Smooth muscle cell of the brain vasculature (primary cell): ENCODE data around the gene DUSP18.
A peak's percentile ranks its signal among the peaks of the same experiment; 100 is the strongest.
"Not testable (repeated sequence)": the region's sequence is repeated elsewhere in the genome, so short reads cannot be mapped to it uniquely, and the experiment has no call there.

Experiments
- DNase-seq: peaks from one replicate; pipeline ENCODE4 v3.0.0-alpha.2; 2012; ENCODE audit warnings: low read depth, low spot score

DUSP18 gene

GRCh38 chr22:30640839-30641430, 26.7 kb downstream of the DUSP18 start:
- DNase-seq: no peak

- DNase-seq: no peak
Measured at GRCh38 chr22:30640361-30640760, 27.3 kb downstream of the DUSP18 start.

- no peak for DNase-seq
Measured at GRCh38 chr22:30637701-30638114, 30.0 kb downstream of the DUSP18 start.

- no peak for DNase-seq
Measured at GRCh38 chr22:30636226-30637077, 31.2 kb downstream of the DUSP18 start.

- DNase-seq: peak; percentile 49
Measured at GRCh38 chr22:30635273-30636225, 32.1 kb downstream of the DUSP18 start, which contains the start of gene SLC35E4. SLC35E4 (plus strand) TSS chr22:30635781; CDS start chr22:30636451, 670 bp downstream.

GRCh38 chr22:30634471-30635233, 33.0 kb downstream of the DUSP18 start:
- DNase-seq: peak; percentile 62

- DNase-seq: not testable (repeated sequence)
Measured at GRCh38 chr22:30631469-30631868, 36.2 kb downstream of the DUSP18 start.

DNA sequence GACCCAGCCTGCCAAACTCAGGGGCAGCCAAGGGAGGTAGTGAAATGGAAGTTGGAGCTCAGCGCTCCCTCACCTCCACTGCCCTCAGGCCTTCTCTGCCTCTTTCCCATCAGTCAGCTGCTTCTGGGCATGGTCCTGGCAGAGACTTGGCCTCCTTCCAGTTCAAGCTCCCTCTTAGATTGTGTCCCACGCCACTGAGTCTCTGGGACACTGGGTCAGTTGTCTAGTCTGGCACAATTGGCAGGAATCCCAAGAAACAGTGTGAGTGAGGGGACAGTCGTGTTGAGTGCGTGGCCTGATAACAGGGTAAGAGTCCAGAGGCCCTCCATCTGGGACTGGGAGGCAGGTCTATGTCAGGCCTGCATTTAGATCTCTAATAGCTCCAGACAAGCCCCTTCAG, 39.2 kb downstream of the DUSP18 start:
- no peak for DNase-seq

GRCh38 chr22:30627471-30627870, 40.2 kb downstream of the DUSP18 start:
- DNase-seq: no peak

DNA sequence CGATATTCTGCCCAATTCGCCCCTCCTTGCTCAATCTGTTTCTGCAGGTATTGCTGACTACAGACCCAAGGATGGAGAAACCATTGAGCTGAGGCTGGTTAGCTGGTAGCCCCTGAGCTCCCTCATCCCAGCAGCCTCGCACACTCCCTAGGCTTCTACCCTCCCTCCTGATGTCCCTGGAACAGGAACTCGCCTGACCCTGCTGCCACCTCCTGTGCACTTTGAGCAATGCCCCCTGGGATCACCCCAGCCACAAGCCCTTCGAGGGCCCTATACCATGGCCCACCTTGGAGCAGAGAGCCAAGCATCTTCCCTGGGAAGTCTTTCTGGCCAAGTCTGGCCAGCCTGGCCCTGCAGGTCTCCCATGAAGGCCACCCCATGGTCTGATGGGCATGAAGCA, 41.3 kb downstream of the DUSP18 start:
- no peak for DNase-seq

DNA sequence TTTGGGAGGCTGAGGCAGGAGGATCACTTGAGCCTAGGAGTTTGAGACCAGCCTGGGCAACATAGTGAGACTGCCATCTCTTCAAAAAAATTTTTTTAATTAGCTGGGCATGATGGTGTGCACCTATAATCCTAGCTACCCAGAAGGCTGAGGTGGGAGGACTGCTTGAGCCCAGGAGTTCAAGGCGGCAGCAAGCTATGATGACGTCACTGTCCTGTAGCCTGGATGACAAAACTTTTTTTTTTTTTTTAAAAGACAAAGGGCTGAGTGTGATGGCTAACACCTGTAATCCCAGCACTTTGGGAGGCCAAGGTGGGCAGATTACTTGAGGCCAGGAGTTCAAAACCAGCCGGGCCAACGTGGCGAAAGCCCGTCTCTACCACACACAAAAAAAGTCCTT, 47.8 kb downstream of the DUSP18 start:
- not testable (repeated sequence) for DNase-seq

GRCh38 chr22:30617819-30618218, 49.9 kb downstream of the DUSP18 start:
- DNase-seq: no peak

GRCh38 chr22:30615543-30615954, 52.1 kb downstream of the DUSP18 start:
- no peak for DNase-seq

DNA sequence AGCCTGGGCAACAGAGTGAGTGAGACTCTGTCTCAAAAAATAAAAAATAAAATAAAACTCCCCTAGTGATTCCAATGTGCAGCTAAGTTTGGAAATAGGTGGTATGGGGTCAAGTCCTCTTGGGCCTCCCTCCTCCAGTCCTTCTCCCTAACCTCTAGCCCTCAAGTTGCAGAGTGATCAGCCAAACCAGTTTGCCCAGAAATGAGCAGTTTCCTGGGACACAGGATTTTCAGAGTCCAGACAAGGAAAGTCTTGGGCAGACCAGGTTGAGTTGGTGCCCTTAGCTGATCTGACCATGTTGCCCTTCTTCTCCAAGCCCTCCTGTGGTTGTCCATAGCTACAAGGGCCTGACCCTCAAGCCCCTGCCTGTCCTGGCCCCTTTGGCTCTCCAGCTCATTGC, 52.8 kb downstream of the DUSP18 start:
- no peak for DNase-seq

DNA sequence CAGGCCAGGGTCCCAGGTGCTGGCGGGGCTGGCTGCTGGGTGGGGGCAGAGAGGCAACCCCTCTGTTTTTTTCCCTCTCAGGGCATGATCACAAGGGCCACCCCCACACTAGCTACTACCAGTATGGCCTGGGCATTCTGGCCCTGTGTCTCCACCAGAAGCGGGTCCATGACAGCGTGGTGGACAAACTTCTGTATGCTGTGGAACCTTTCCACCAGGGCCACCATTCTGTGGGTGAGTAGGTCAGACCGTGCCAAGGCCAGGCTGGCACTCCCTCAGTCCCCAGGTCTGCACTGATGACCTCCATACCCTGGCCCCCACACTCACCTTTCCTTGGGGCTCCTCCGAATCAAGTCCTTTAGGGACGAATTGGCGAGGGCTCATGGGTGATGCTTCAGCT, 53.4 kb downstream of the DUSP18 start:
- no peak for DNase-seq

DNA sequence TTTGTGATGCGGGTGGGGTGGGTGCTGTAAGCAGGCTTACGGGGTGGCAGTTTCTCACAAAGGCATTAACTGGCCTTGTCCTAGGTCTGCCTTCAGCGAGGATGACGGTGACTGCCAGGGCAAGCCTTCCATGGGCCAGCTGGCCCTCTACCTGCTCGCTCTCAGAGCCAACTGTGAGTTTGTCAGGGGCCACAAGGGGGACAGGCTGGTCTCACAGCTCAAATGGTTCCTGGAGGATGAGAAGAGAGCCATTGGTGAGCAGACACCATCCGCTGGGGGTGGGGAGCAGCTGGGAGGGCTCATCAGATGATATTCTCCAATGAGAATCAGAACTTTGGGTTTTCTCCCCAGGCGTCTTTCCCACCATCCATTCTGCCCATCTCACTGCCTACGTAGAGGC, 54.9 kb downstream of the DUSP18 start:
- no peak for DNase-seq
